IMR-90 (cell line): ENCODE data around the gene BCKDK. TPM values are rescaled to one million over a fixed set of nuclear protein-coding genes. Genes with fewer than 3 reads are reported as not detected.

Experiments
- ATAC-seq: fragments of 200-7000 bp; cut with Tn5 transposase; 2 replicates; pipeline ENCODE4 v1.9.1; 2020; ENCODE audit warnings: low read depth, mild to moderate bottlenecking, moderate library complexity
- BruUV-seq: library from RNA; stranded (reverse); fragments of 400-500 nt; replicated peaks from 2 replicates; lab custom pipeline; 2021; lab: Mats Ljungman, UMichigan
- CTCF ChIA-PET: fragments of 300-600 bp; formaldehyde crosslinking; extraction: SDS; loops from one replicate; lab custom pipeline; 2021; ENCODE audit warnings: antibody characterized with exemption; lab: Yijun Ruan, JAX
- POLR2A ChIA-PET: fragments of 300-600 bp; sonication (Branson Sonifier 250); formaldehyde crosslinking; loops from one replicate; lab custom pipeline; 2022; ENCODE audit warnings: antibody characterized with exemption; ENCODE audit not compliant: unreplicated experiment; lab: Charles Lee
- DNase-seq: peaks from one replicate; pipeline ENCODE4 v3.0.0; 2013
- H2AFZ ChIP-seq: replicated peaks from 2 replicates; pipeline ENCODE3; 2013; ENCODE audit warnings: low read length, mild to moderate bottlenecking; ENCODE audit not compliant: poor library complexity
- H2AK5ac ChIP-seq: 2 replicates; pipeline ENCODE4 v1.6.1; 2013; ENCODE audit warnings: low read depth, low read length, inconsistent platforms
- H2AK9ac ChIP-seq: replicated peaks from 2 replicates; pipeline ENCODE3; 2013; ENCODE audit warnings: mild to moderate bottlenecking, low read depth, low read length, moderate library complexity; ENCODE audit not compliant: poor library complexity
- H2BK120ac ChIP-seq: 2 replicates; pipeline ENCODE4 v1.6.1; 2013; ENCODE audit warnings: low read depth, low read length, inconsistent platforms
- H2BK15ac ChIP-seq: 3 replicates; pipeline ENCODE4 v1.6.1; 2013; ENCODE audit warnings: low read depth, low read length, inconsistent platforms
- H2BK20ac ChIP-seq: 2 replicates; pipeline ENCODE4 v1.6.1; 2013; ENCODE audit warnings: low read depth, mild to moderate bottlenecking, inconsistent platforms, low read length, moderate library complexity
- H2BK5ac ChIP-seq: 2 replicates; pipeline ENCODE4 v1.6.1; 2013; ENCODE audit warnings: mild to moderate bottlenecking, low read depth, low read length, inconsistent platforms; ENCODE audit not compliant: poor library complexity, severe bottlenecking
- H3K14ac ChIP-seq: replicated peaks from 2 replicates; pipeline ENCODE4 v1.6.1; 2013; ENCODE audit warnings: low read depth, low read length, inconsistent platforms
- H3K18ac ChIP-seq: 2 replicates; pipeline ENCODE4 v1.6.1; 2013; ENCODE audit warnings: low read depth, low read length, control low read depth
- H3K23ac ChIP-seq: 2 replicates; pipeline ENCODE4 v1.6.1; 2013; ENCODE audit warnings: low read depth, low read length, inconsistent platforms
- H3K27ac ChIP-seq: 2 replicates; pipeline ENCODE4 v1.5.1; 2013; ENCODE audit warnings: mild to moderate bottlenecking, control low read depth, low read length; ENCODE audit not compliant: insufficient read depth
- H3K27me3 ChIP-seq: 2 replicates; pipeline ENCODE4 v1.6.1; 2013; ENCODE audit warnings: low read length; ENCODE audit not compliant: control insufficient read depth, insufficient read depth
- H3K36me3 ChIP-seq: 2 replicates; pipeline ENCODE4 v1.6.1; 2013; ENCODE audit warnings: low read length, mixed read lengths; ENCODE audit not compliant: control insufficient read depth, insufficient read depth
- H3K4ac ChIP-seq: 2 replicates; pipeline ENCODE4 v1.6.1; 2013; ENCODE audit warnings: low read depth, low read length, inconsistent platforms
- H3K4me1 ChIP-seq: 2 replicates; pipeline ENCODE4 v1.6.1; 2013; ENCODE audit warnings: low read length, mixed read lengths; ENCODE audit not compliant: control insufficient read depth, insufficient read depth
- H3K4me2 ChIP-seq: 2 replicates; pipeline ENCODE4 v1.6.1; 2013; ENCODE audit warnings: low read depth, mild to moderate bottlenecking, control low read depth, low read length, moderate library complexity
- H3K4me3 ChIP-seq: 2 replicates; pipeline ENCODE4 v1.5.1; 2013; ENCODE audit warnings: low read depth, mild to moderate bottlenecking, control low read depth, low read length, moderate library complexity; ENCODE audit not compliant: insufficient read depth
- H3K56ac ChIP-seq: 2 replicates; pipeline ENCODE4 v1.6.1; 2013; ENCODE audit warnings: low read length, inconsistent platforms; ENCODE audit not compliant: insufficient read depth; ENCODE audit errors: extremely low read depth
- H3K79me1 ChIP-seq, 2 experiments: 2 replicates each; pipeline ENCODE4 v1.6.1; 2013; ENCODE audit warnings: low read length in 2 of 2, inconsistent platforms in 1 of 2, low read depth in 1 of 2
- H3K9ac ChIP-seq: 2 replicates; pipeline ENCODE4 v1.6.1; 2013; ENCODE audit warnings: low read depth, low read length, control low read depth
- H3K9me1 ChIP-seq: 2 replicates; pipeline ENCODE4 v1.6.1; 2013; ENCODE audit warnings: low read length, inconsistent platforms; ENCODE audit not compliant: insufficient read depth
- H3K9me3 ChIP-seq: 2 replicates; pipeline ENCODE4 v1.6.1; 2013; ENCODE audit warnings: low read length; ENCODE audit not compliant: control insufficient read depth, insufficient read depth
- H4K20me1 ChIP-seq: 2 replicates; pipeline ENCODE4 v1.6.1; 2013; ENCODE audit warnings: low read length, inconsistent platforms; ENCODE audit not compliant: insufficient read depth
- H4K5ac ChIP-seq: 2 replicates; pipeline ENCODE4 v1.6.1; 2013; ENCODE audit warnings: mild to moderate bottlenecking, low read depth, low read length, control low read depth
- H4K8ac ChIP-seq, 2 experiments: 2 replicates each; pipeline ENCODE4 v1.6.1; 2013; ENCODE audit warnings: low read depth in 2 of 2, low read length in 2 of 2, control low read depth in 1 of 2, inconsistent platforms in 1 of 2
- H4K91ac ChIP-seq: 2 replicates; pipeline ENCODE4 v1.6.1; 2013; ENCODE audit warnings: low read depth, low read length, inconsistent platforms; ENCODE audit not compliant: insufficient read depth
- WGBS, 2 experiments: methylation state at CpG; one replicate each; pipeline versions ENCODE4 v1.1.5 to v1.1.7; 2013; ENCODE audit warnings: missing lambda C conversion rate in 2 of 2; ENCODE audit not compliant: insufficient read length in 1 of 2; ENCODE audit errors: extremely low coverage in 2 of 2; 5-methylcytosine and 5-hydroxymethylcytosine counted together
- dilution Hi-C: fragments of 300-500 bp; cut with HindIII; formaldehyde crosslinking; loops from one replicate; pipeline ENCODE4 v1.14.3; 2018; ENCODE audit warnings: low sequenced_read_pairs; ENCODE audit not compliant: unreplicated experiment
- in situ Hi-C: fragments of 300-500 bp; cut with MboI; formaldehyde crosslinking; loops from 3 replicates; pipeline ENCODE4 v1.14.3; 2019; ENCODE audit warnings: low sequenced_read_pairs, inconsistent platforms, mixed read lengths
- intact Hi-C: fragments of 100-400 bp; cut with micrococcal nuclease; formaldehyde crosslinking; loops from 2 replicates; pipeline ENCODE4 v1.10.0; 2022
- polyA plus RNA-seq, 3 experiments: library from polyadenylated mRNA; depleted of rRNA; stranded (reverse); fragments of >200 nt; gene quantifications; 2 replicates each; pipeline ENCODE4 v1.2.3, GENCODE V29; 2012; ENCODE audit warnings: low replicate concordance in 1 of 3
- total RNA-seq: library from RNA; depleted of rRNA; stranded (reverse); fragments of >200 nt; gene quantifications from 2 replicates; pipeline ENCODE4 v1.2.3, GENCODE V29; 2012
- TF ChIP-seq, protein P1 (sequence below): fragments of 150-350 bp; IDR thresholded peaks from 2 replicates; pipeline ENCODE4 v1.6.1; 2017; ENCODE audit warnings: mild to moderate bottlenecking, antibody characterized with exemption, low read length, low read depth

Gene BCKDK
- total and polyA plus RNA-seq, 2 of the 4 experiments (the other 2 are of a cell fraction), result 26.0 to 79.3 TPM

DNA sequence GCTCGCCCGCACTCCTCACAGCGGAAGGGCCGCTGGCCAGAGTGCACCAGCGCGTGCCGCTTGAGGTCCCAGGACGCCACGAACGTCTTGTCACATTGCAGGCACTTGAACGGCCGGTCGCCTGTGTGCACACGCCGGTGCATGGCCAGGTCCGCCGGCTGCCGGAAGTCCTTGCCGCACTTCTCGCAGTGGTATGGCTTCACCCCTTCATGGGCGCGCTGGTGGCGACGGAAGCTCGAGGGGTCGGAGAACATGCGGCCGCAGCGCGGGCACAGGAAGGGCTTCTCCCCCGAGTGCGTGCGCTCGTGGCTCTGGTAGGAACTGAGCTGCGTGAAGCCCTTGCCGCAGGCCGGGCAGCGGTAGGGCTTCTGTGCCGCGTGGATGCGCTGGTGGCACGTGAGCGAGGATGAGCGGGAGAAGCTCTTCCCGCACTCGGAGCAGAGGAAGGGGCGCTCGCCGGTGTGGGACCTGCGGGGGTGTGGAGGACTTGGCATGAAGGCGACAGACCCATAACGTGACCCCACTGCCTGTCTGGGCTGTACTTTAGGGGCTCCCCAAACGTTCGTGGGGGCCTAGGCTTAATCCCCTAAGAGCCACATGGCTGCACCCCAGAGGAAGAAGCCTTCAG is 46.3 kb upstream of the BCKDK start:
- Histone ChIP-seq H3K14ac (no peak overlapping the region), H2AK9ac (no peak overlapping the region), H3K9ac (no peak overlapping the region), H2AFZ (no peak overlapping the region), H3K9me1 (peaks cover 21% of the 10 kb centered on the region), H3K27ac (no peak overlapping the region), H2BK20ac (no peak overlapping the region), H3K18ac (no peak overlapping the region), H3K9me3 (no peaks in the 10 kb centered on the region), H3K4ac (no peak overlapping the region), H2AK5ac (no peak overlapping the region), H2BK5ac (no peak overlapping the region), H3K79me1 (peaks cover 28 to 51% of the 10 kb centered on the region in 2 experiments; a peak in 3 of 4 replicates), H4K8ac (no peak overlapping the region), H3K4me2 (no peak overlapping the region), H2BK120ac (no peak overlapping the region), H3K23ac (no peak overlapping the region), H4K20me1 (no peaks in the 10 kb centered on the region; the same call in 1 of the 2 replicates), H4K91ac (no peak overlapping the region), H3K27me3 (no peaks in the 10 kb centered on the region), H3K36me3 (peaks cover 26% of the 10 kb centered on the region), H2BK15ac (no peak overlapping the region), H3K4me1 (peaks cover 12% of the 10 kb centered on the region), H3K56ac (no peak overlapping the region), H4K5ac (no peak overlapping the region), H3K4me3 (no peak overlapping the region)
- 97% methylated on average over 35 of the region's 54 CpGs; no CpG with 5 or more reads in 1 of the 2 experiments for WGBS, 2 experiments
- intact Hi-C loops, result no loop called here
- DNase-seq, result no peak
- BruUV-seq, result no TSS peak
- dilution Hi-C loops, result no loop called here
- in situ Hi-C loops, result no loop called here
- ChIA-PET POLR2A (no interaction called here), CTCF (no interaction called here)
- no peak for ATAC-seq
- TF ChIP-seq, protein P1, sequence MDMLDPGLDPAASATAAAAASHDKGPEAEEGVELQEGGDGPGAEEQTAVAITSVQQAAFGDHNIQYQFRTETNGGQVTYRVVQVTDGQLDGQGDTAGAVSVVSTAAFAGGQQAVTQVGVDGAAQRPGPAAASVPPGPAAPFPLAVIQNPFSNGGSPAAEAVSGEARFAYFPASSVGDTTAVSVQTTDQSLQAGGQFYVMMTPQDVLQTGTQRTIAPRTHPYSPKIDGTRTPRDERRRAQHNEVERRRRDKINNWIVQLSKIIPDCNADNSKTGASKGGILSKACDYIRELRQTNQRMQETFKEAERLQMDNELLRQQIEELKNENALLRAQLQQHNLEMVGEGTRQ, result no peak
